GM21360 (cell line): ENCODE data around the gene TAPT1.

Source experiments
- ATAC-seq: cut with Tn5 transposase; IDR thresholded peaks from one replicate; pipeline ENCODE4 v1.9.1; 2021; ENCODE audit warnings: mild to moderate bottlenecking, moderate library complexity; ENCODE audit not compliant: unreplicated experiment

The TAPT1 gene

DNA sequence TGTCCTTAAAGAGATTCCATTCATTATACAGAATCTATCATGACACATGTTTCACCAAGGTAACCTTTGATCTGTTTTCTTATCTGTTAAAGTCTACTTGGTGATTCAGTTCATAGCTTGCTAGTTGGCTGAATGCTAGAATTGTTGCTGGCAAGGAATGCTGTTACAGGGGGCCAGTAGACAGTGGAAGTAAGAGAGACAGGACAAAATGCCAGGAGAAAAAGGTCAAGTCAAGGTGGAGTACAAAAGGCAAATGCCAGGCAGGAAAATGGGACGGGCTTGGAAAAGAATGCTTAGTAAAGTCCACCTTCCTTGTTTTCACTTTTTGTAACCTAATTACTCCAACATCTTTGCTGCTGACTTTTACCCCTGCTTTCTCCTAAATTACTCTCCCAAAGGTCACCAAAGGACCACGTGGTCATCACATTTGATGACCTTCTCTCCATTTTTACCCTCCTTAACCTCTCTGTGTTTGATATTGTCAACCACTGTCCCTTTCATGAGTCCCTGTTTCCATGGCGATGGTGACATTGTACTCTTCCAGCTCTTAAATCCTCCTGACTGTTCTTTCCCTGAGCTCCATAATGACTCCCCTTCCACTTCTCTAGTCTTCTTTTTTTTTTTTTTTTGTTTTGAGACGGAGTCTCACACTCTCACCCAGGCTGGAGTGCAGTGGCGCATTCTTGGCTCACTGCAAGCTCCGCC is 24.5 kb upstream of the TAPT1 start:
- ATAC-seq: no peak

- ATAC-seq: no peak
Measured at GRCh38 chr4:16248605-16249004, 22.3 kb upstream of the TAPT1 start.

- ATAC-seq: no peak
Measured at GRCh38 chr4:16245241-16245640, 19.0 kb upstream of the TAPT1 start.

DNA sequence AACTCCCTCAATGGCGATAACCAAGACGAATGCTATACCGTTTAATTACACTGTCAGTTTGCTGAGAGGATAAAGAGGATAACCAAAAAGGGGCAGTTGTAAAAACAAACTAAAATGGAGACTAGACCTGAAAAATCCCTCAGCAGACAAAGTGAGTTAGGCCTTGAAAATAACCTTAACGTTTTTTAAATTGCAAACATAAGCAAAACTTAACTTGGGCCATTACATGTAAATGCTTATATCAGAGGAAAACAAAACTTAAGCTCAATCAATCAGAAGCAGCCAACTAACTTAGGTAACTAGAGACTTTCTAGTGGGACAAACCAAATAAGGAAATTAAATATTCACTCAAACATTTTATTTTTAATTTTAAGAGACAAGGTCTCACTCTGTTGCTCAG is 17.0 kb upstream of the TAPT1 start:
- ATAC-seq: no peak

- ATAC-seq: no peak
Measured at GRCh38 chr4:16240300-16240699, 14.0 kb upstream of the TAPT1 start.

DNA sequence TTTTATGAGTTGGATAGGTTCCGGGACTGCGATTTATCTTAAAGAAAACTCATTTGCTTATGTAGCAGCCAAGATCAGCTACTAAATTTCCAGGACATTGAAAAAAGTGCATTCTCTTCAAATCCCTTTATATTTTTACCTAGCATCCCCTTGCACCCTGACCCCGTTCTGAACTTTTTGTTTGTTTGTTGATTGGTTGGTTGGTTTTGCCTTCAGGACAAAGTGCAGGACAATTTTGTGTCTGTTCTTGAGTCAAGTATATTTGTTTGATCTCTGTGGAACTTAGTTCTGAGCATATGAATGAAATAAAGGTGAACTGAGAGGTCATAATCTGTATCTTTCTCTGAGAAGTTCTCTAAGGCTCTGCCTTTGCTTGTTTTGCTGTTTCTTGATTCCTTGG is 12.8 kb upstream of the TAPT1 start:
- no peak for ATAC-seq

- no peak for ATAC-seq
Measured at GRCh38 chr4:16238327-16238726, 12.1 kb upstream of the TAPT1 start.

- ATAC-seq: no peak
Measured at GRCh38 chr4:16237715-16238114, 11.4 kb upstream of the TAPT1 start.

DNA sequence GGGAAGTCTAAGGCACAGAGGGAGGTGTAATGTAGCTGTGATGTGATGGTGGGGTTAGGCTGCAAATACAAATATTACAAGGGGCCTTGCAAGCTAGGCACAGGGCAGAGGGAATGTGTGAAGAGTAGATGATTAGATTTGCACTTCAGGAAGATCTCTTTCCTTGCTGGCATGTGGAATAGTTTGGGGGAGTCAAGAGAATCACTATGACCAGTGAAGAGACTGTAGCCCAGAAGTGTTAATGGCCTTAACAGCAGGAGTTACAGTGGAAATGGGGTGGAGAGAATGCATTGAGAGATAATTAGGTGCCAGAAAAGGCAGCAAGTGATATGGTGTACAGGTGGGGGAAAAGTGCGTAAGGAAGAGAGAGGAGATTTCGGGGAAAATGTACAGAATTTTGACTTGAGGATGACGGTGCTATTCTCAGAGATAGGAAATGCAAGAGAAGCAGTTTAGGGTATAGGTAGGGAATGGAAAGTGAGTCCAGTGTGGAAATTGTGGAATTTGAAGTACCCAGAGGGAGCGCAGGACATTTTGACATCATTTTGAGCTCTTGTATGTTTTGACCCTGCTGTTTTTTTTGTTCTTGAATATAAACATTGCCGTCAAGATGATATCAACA is 10.2 kb upstream of the TAPT1 start:
- ATAC-seq: no peak

- ATAC-seq: no peak
Measured at GRCh38 chr4:16235209-16235608, 8.9 kb upstream of the TAPT1 start.

- ATAC-seq: no peak
Measured at GRCh38 chr4:16233569-16234177, 7.4 kb upstream of the TAPT1 start.

DNA sequence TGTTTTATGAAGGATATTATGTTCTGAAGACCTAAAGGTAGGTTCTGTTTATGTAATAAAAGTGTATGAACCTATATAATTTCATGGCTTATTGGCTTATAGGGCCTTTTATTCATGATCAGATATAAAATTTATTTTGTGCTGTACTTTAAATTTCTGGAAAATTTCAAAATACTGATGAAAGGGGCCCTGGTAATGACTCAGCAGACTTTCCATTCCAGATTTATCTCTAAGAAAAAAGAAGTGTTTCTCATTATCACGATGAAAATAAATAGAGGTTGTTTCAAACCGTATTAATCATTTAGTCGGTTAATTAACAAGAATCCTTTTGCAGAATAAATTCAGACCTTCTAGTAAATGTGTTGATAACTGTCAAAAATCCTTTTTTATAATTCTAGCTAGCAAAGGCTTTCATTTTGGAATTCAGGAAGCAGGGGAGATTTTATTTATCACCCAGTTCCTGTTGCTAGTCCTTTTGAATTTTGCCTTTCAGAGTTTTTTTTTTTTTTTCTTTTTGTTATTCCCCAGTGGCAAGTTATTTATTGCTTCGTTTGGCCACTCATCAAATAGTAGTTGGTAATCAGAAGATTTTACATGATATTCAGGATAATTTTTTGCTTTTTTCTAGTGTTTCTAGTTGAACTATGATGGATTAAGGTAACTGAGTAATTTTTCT is 5.4 kb upstream of the TAPT1 start:
- ATAC-seq: no peak

DNA sequence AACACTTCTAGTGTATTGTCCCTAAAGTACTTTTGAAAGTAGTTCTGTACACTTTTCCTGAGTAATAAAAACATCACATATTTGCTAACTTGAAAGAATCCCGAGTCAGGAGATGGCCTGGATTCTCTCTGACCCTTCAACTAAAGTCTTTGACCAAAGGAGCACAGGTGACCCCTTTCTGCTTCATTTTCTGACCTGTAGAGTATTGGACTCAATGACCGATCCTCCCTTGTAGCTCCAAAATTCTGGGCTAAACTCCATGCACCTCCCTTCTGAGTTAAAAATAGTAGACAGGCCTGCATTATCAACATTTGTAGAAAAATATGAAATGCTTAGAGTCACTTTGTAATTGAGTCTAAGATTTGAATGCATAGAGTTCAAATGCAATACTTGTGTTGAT is 4.0 kb upstream of the TAPT1 start:
- no peak for ATAC-seq

GRCh38 chr4:16229604-16230003 is 3.3 kb upstream of the TAPT1 start:
- no peak for ATAC-seq

- no peak for ATAC-seq
Measured at GRCh38 chr4:16227462-16227868, 1.2 kb upstream of the TAPT1 start.

DNA sequence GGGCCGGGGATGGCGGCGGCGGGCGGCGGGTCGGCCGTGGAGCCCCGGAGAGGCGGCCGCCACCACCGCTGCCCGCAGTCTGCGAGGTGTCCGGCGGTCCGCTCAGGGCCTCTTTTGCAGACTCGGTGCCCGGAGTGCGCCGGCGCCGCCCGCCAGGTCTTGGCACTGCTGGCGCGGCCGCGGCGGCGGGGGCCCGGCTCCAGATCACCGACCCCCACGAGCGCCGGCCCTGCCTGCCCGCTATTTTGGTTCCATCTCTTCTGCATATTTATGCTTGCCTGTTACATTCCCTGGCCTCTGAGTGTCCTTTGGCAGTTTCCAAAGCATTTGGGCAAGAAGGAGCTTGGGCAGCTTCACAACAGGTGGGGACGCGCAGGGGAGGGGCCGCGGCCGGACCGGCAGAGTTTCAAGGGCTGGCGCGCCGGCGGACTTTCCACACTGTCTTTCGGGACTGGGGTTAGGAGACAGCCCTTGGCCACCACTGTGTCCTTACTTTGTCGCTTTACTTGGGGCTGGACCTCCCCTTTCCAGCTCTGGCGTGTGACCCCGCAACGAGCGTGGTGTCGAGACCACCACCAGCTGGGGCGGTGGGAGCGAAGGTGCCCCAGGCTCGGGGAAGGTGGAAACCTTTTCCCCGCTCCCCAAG is 668 bp upstream of the TAPT1 start:
- ATAC-seq: peak; percentile 39

GRCh38 chr4:16225167-16225862 is 956 bp downstream of the TAPT1 start:
- ATAC-seq: no peak

- ATAC-seq: no peak
Measured at GRCh38 chr4:16224264-16225166, 1.8 kb downstream of the TAPT1 start.

GRCh38 chr4:16222957-16223527 is 3.2 kb downstream of the TAPT1 start:
- ATAC-seq: no peak
